ENCODE data around the gene SPAG16.
"Not testable (repeated sequence)": the region's sequence is repeated elsewhere in the genome, so short reads cannot be mapped to it uniquely, and the experiment has no call there.

The SPAG16 gene

DNA sequence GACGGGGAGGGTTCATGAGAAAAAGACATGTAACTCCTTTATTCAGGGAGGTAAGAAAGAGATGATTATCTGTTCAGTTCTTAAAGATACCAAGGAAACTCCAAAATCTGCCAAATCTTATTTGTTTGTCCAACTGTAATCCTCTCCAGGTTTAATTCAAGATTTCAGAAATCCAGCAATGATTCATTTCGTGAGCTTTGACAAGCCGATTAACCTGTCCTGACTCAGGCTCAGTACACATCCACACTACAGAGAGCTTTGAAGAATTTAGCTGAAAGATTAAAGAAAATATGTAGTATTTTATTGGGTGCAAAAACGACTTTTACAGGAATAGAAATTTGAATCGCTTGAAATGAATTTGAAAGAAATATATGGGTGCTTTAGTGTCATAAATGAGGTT lies 1.1 kb downstream of the SPAG16 start:
- H3K27me3 Mint-ChIP-seq: peaks cover 7% of the 10 kb centered on the region
- H3K4me3 Mint-ChIP-seq: no peak overlapping the region
- H3K9me3 Mint-ChIP-seq: no peaks in the 10 kb centered on the region
- H3K36me3 Mint-ChIP-seq (ENCODE audit: low read depth): peaks cover 6% of the 10 kb centered on the region
- no peak overlapping the region for H3K27ac Mint-ChIP-seq
- intact Hi-C loops (cut with micrococcal nuclease): no loop called here
- H3K4me1 Mint-ChIP-seq (ENCODE audit: low read depth): peaks cover 16% of the 10 kb centered on the region

DNA sequence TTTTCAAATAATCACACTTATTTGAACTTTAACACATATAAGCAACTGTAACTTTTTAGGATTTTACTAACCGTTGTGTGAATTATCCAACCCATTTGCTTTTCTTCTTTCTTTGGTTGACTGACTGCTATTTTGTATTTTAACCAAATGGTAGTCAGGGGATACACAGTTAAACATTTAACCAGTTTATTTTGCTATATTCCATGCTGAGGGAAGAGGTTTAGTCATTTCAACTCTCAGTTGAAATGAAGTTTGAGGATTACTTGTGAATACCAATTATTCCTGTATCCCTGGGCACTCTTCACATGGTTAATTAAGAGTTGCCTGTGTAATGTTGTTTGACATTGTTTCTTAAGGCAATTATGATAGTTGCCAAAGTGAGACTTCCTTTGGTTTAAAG lies 1.9 kb downstream of the SPAG16 start:
- Mint-ChIP-seq H3K27ac (no peak overlapping the region), H3K4me1 (ENCODE audit: low read depth) (peaks cover 16% of the 10 kb centered on the region)
- intact Hi-C loops (cut with micrococcal nuclease): no loop called here

DNA sequence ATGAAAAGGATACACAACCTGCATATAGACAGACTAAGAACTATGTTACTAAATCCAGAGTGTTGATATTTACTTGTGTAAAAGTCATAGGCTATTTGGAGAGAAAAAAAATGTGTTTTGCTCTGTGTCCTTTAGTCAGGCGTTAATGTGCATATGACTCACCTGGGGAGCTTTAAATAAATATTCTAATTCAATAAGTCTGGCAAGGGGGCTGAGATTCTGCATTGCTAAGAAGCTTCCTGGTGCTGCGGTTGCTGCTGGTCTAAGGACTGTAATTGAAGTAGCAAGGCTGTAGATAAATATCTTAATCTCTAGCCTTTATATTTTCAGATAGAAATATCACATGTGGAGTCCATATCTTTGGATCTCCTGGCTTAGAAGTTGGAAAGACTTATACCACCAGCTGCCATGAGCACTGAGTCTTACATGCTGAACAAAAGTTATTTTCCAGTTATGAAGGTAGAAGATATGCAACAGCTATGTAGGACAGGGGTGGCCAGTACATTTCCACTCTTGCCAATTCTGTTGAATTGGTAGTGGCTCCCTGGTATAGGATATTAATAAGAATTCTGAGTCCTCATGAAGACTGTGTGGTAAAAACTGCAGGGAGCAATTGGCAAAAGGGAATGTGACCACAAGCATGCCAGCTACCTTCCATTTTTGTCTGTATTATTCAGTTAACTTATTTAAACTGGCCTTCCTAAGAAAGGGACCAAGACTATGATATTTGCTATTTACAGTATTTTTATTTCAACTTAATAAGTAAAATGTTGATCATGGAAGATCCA lies 4.8 kb downstream of the SPAG16 start:
- peaks cover 5% of the 10 kb centered on the region for H3K36me3 Mint-ChIP-seq (ENCODE audit: low read depth)
- no peaks in the 10 kb centered on the region for H3K9me3 Mint-ChIP-seq
- no peak overlapping the region for H3K4me3 Mint-ChIP-seq
- intact Hi-C loops (cut with micrococcal nuclease): no loop called here
- no peak overlapping the region for H3K27ac Mint-ChIP-seq
- peaks cover 5% of the 10 kb centered on the region for H3K27me3 Mint-ChIP-seq
- peaks cover 7% of the 10 kb centered on the region for H3K4me1 Mint-ChIP-seq (ENCODE audit: low read depth)

More for the DNA sequence above, 1.9 kb downstream of the SPAG16 start:
- Mint-ChIP-seq H3K36me3 (ENCODE audit: low read depth) (peaks cover 6% of the 10 kb centered on the region), H3K4me3 (no peak overlapping the region), H3K9me3 (no peaks in the 10 kb centered on the region), H3K27me3 (peaks cover 7% of the 10 kb centered on the region)

DNA sequence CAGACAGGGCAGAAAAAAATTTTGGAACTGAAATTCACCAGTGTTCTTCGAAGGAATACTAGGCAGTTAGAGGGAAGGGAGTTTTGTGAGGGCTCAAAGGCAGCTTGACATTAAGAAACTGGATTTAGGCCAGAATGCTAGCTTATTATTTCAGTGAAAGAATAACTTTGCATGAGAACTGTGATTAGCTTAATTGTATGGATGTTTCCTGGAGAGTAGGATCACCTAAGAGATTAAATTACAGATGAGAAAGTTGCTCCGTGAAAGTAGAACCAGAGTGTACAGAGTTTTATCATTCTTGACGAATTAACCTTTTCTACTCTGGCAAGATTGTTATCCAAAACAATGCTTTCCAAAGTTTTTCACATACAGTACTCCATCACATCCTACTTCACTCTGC lies 6.2 kb downstream of the SPAG16 start:
- Mint-ChIP-seq H3K27me3 (no peaks in the 10 kb centered on the region), H3K4me1 (ENCODE audit: low read depth) (no peaks in the 10 kb centered on the region), H3K36me3 (ENCODE audit: low read depth) (no peaks in the 10 kb centered on the region), H3K27ac (no peak overlapping the region), H3K4me3 (no peak overlapping the region), H3K9me3 (no peaks in the 10 kb centered on the region)
- intact Hi-C loops (cut with micrococcal nuclease): no loop called here

- Mint-ChIP-seq H3K27ac (no peak overlapping the region), H3K4me1 (ENCODE audit: low read depth) (no peaks in the 10 kb centered on the region), H3K27me3 (no peaks in the 10 kb centered on the region), H3K36me3 (ENCODE audit: low read depth) (no peaks in the 10 kb centered on the region), H3K9me3 (no peaks in the 10 kb centered on the region), H3K4me3 (no peak overlapping the region)
- intact Hi-C loops (cut with micrococcal nuclease): no loop called here
Measured at GRCh38 chr2:213296270-213296669, 12.0 kb downstream of the SPAG16 start.

GRCh38 chr2:213306316-213306942 lies 22.2 kb downstream of the SPAG16 start:
- Mint-ChIP-seq H3K27ac (no peak overlapping the region), H3K9me3 (peaks cover 30% of the 10 kb centered on the region), H3K4me3 (no peak overlapping the region), H3K27me3 (no peaks in the 10 kb centered on the region), H3K4me1 (ENCODE audit: low read depth) (no peaks in the 10 kb centered on the region), H3K36me3 (ENCODE audit: low read depth) (no peaks in the 10 kb centered on the region)
- intact Hi-C loops (cut with micrococcal nuclease): no loop called here

DNA sequence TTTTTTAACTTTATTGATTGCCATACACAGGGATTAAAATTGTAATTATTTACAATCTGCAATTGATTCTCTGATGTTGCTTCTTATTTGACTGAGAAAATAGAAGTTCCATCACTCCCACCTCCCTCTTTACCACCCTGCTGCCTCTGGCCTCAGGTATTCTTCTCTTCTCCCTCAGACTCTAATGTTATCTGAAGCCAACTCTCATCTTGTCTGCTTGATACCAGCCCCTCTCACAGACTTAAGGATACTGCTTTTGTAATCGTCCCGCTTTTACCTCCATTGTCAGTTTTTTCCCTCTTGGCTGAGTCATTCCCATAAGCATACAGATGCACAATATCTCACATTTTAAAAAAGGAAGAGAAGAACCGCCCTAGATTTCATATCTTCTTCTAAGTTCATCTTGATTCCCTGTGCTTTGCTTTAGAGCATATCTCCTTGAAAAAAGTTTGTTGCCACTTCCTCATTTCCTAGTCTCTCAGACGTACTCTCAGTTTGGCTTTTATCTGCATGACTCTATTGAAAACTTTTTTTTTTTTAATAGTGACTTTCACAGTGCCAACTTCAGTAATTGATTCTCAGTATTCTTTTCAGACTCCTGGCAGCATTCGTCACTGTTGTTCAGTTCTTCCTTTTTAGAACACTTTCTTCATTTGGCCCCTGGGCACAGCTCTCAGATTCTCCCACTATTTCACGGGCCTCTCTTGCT lies 31.1 kb downstream of the SPAG16 start:
- H3K4me3 Mint-ChIP-seq: no peak overlapping the region
- H3K9me3 Mint-ChIP-seq: no peaks in the 10 kb centered on the region
- H3K36me3 Mint-ChIP-seq (ENCODE audit: low read depth): no peaks in the 10 kb centered on the region
- no peak overlapping the region for H3K27ac Mint-ChIP-seq
- peaks cover 13% of the 10 kb centered on the region for H3K4me1 Mint-ChIP-seq (ENCODE audit: low read depth)
- no peaks in the 10 kb centered on the region for H3K27me3 Mint-ChIP-seq
- intact Hi-C loops (cut with micrococcal nuclease): no loop called here

DNA sequence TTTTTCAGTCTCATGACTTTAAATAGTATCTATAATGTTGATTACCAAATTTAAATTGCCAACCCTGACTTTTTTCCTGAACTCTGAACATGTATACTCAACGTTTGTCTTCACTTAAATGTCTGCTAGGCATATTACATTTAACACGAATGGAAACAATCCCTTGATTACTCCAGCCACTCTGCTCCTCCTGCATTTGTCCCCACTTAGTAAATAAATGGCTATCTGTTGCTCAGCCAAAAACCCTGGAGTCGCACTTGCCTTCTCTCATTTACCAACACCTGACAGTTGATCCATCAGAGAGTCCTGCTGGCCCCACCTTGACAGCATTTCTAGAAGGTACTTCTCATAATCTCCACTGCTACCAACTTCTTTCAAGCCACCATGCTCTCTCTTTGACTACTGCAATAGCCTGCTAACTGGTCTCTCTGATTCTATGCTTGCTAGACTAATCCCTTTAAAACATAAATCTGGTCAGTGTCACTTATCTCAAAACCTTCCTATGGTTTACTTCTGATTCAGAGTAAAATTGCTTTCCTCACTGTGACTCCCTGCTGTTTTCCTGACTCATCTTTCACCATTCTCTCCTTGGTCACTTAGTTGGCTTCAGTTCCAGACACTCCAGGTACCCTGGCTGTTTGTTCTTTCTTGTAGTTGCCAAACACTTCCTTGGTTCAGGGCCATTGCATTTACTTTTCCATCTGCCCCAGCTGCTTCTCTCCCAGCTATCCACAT lies 31.9 kb downstream of the SPAG16 start:
- Mint-ChIP-seq H3K9me3 (no peaks in the 10 kb centered on the region), H3K4me3 (no peak overlapping the region), H3K36me3 (ENCODE audit: low read depth) (no peaks in the 10 kb centered on the region), H3K27me3 (no peaks in the 10 kb centered on the region), H3K27ac (no peak overlapping the region), H3K4me1 (ENCODE audit: low read depth) (peaks cover 13% of the 10 kb centered on the region)
- intact Hi-C loops (cut with micrococcal nuclease): no loop called here

DNA sequence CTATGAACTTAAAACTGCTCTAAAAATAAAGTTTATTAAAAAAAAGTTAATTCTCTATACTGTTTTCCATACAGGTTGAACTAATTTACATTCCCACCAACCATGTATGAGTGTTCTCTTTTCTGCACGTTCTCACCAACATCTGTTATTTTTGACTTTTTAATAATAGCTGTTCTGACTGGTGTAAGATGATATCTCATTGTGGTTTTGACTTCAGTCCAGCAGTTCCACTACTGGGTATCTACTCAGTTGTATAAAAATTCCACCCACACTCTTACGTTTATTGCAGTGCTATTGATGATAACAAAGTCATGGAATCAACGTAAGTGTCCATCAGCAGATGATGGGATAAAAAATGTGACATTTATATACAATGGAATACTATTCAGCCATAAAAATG lies 33.7 kb downstream of the SPAG16 start:
- H3K27me3 Mint-ChIP-seq: no peaks in the 10 kb centered on the region
- H3K4me3 Mint-ChIP-seq: no peak overlapping the region
- H3K27ac Mint-ChIP-seq: no peak overlapping the region
- intact Hi-C loops (cut with micrococcal nuclease): no loop called here
- no peaks in the 10 kb centered on the region for H3K9me3 Mint-ChIP-seq
- peaks cover 13% of the 10 kb centered on the region for H3K4me1 Mint-ChIP-seq (ENCODE audit: low read depth)
- H3K36me3 Mint-ChIP-seq (ENCODE audit: low read depth): no peaks in the 10 kb centered on the region

DNA sequence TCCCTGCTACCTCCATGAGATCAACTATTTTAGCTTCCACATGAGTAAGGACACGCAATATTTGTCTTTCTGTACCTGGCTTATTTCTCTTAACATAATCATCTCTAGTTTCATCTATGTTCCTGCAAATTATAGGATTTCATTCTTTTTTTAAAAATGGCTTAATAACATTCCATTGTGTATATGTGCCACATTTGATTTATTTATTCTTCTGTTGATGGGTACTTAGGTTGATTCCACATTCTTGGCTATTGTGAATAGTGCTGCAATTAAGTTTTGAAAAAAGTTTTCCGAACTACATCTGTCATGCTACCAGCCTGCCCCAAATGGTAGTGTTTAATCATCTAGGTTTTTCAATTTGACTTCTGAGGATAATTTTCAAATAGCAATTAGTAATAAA lies 36.3 kb downstream of the SPAG16 start:
- no peak overlapping the region for H3K4me3 Mint-ChIP-seq
- intact Hi-C loops (cut with micrococcal nuclease): no loop called here
- no peak overlapping the region for H3K27ac Mint-ChIP-seq
- peaks cover 6% of the 10 kb centered on the region for H3K4me1 Mint-ChIP-seq (ENCODE audit: low read depth)
- no peaks in the 10 kb centered on the region for H3K27me3 Mint-ChIP-seq
- no peaks in the 10 kb centered on the region for H3K36me3 Mint-ChIP-seq (ENCODE audit: low read depth)
- H3K9me3 Mint-ChIP-seq: no peaks in the 10 kb centered on the region

DNA sequence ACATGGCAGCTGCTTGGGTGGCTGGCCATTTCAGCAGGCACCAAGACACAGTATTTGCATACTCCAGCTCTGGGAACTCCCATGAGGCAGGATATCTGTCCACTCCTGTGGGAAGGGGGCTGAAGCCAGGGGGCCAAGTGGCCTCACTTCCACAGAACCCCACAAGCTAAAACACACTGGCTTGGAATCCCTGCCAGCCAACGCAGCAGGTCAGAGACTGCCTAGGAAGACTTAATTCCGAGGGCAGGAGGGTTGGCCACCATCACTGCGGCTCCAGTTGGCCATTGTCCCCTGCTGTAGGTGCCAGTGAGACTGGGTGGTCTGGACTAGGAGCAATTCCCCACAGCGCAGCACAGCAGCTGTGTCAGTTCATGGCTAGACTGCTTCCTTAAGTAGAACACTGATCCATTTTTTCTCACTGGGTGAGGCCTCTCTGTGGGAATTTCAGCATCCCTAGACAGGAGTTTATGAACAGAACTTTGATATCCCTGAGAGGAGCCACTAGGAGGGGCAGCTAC lies 52.0 kb downstream of the SPAG16 start:
- intact Hi-C loops (cut with micrococcal nuclease): no loop called here
- no peak overlapping the region for H3K4me3 Mint-ChIP-seq
- H3K36me3 Mint-ChIP-seq (ENCODE audit: low read depth): no peaks in the 10 kb centered on the region
- peaks cover 45% of the 10 kb centered on the region for H3K9me3 Mint-ChIP-seq
- H3K4me1 Mint-ChIP-seq (ENCODE audit: low read depth): no peaks in the 10 kb centered on the region
- H3K27me3 Mint-ChIP-seq: no peaks in the 10 kb centered on the region
- H3K27ac Mint-ChIP-seq: no peak overlapping the region

DNA sequence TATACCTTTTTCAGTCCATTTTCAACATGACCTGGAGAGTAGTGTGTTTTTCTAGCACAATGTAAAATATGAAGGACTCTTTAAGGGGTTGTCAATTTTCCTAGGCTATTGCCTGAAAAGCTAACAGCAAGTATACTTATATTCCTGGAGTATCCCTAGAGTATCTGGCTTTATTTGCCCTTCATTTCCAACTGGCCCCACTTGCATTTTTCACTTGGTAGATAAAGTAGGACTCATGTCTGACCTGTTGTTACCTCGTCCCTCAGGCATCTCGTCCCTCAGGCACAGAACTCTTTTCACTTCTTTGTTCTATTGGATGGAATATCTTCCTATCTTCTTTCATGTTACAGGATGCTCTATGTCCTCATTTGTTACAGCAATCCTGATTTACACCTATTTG lies 69.2 kb downstream of the SPAG16 start:
- H3K27ac Mint-ChIP-seq: no peak overlapping the region
- H3K27me3 Mint-ChIP-seq: no peaks in the 10 kb centered on the region
- H3K36me3 Mint-ChIP-seq (ENCODE audit: low read depth): no peaks in the 10 kb centered on the region
- no peaks in the 10 kb centered on the region for H3K4me1 Mint-ChIP-seq (ENCODE audit: low read depth)
- intact Hi-C loops (cut with micrococcal nuclease): no loop called here
- H3K9me3 Mint-ChIP-seq: peaks cover 41% of the 10 kb centered on the region
- no peak overlapping the region for H3K4me3 Mint-ChIP-seq

DNA sequence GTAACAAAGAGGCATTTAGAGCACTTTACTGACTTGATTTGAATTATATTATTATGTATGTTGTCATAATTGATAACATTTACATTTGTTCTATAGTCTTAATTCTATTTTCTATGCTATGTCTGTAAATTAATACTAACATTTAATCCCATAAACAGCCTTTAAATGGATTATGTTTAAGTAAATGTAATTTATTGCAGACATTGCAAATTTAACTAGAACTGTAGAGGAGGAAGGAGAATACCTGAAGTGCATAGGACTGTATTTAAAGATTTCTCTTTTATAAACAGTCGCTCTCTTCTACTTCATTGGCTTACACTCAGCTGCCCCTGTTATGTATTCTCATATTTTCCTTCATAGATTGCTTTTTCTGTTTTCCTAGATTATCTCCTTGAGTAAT lies 92.4 kb downstream of the SPAG16 start:
- Mint-ChIP-seq H3K27me3 (no peaks in the 10 kb centered on the region), H3K9me3 (peaks cover 22% of the 10 kb centered on the region), H3K4me3 (no peak overlapping the region), H3K36me3 (ENCODE audit: low read depth) (no peaks in the 10 kb centered on the region), H3K4me1 (ENCODE audit: low read depth) (no peaks in the 10 kb centered on the region), H3K27ac (no peak overlapping the region)
- intact Hi-C loops (cut with micrococcal nuclease): no loop called here

- H3K4me1 Mint-ChIP-seq (ENCODE audit: low read depth); H3K27me3 Mint-ChIP-seq; H3K4me3 Mint-ChIP-seq; H3K27ac Mint-ChIP-seq; intact Hi-C loops (cut with micrococcal nuclease); H3K36me3 Mint-ChIP-seq (ENCODE audit: low read depth): not testable (repeated sequence)
- peaks cover 29% of the 10 kb centered on the region for H3K9me3 Mint-ChIP-seq
Measured at GRCh38 chr2:213407027-213407426, 122.8 kb downstream of the SPAG16 start.

Data from dendritic cell treated with granulocyte-macrophage colony-stimulating factor and Interleukin-4, amounts not matched to agents 40 ng/mL and 50 ng/mL, for 4 days (primary cell).